A549 (cell line): Measurements from ENCODE around the gene PSD2. TPM values are rescaled to one million over a fixed set of nuclear protein-coding genes. Genes with fewer than 3 reads are reported as not detected.

Source experiments
- ATAC-seq, 2 experiments: fragments of 200-7000 bp in 1 of 2; fragments of >200 bp in 1 of 2; cut with Nextera tagmentation in 1 of 2; cut with Tn5 transposase in 1 of 2; 3 replicates each; pipeline versions ENCODE4 v1.8.0 to v1.9.1; 2018 to 2020; ENCODE audit warnings: mild to moderate bottlenecking in 1 of 2, moderate library complexity in 1 of 2
- CTCF ChIA-PET: fragments of 300-600 bp; sonication (Branson Sonifier 250); formaldehyde crosslinking; extraction: SDS; loops from one replicate; lab custom pipeline; 2021; ENCODE audit warnings: antibody characterized with exemption, inconsistent platforms; lab: Yijun Ruan, JAX
- POLR2A ChIA-PET: fragments of 350-600 bp; formaldehyde crosslinking; extraction: SDS; loops from one replicate; lab custom pipeline; 2021; ENCODE audit warnings: antibody characterized with exemption, inconsistent platforms; lab: Yijun Ruan, JAX
- DNase-seq, 2 experiments: peaks; one replicate each; pipeline versions ENCODE4 v3.0.0 to v3.0.0-alpha.2; 2011 to 2016; ENCODE audit warnings: low read depth in 1 of 2, low spot score in 1 of 2
- FAIRE-seq: peaks from 2 replicates; lab custom pipeline; 2011; peaks lifted over from hg19 to GRCh38; lab: Jason Lieb, UNC
- H3K27ac ChIP-seq, 2 experiments: fragments of >200 bp; sonication (Bioruptor Twin); formaldehyde crosslinking; 3 replicates each; pipeline ENCODE4 v1.5.1; 2016 to 2017
- H3K4me1 ChIP-seq: fragments of >200 bp; sonication (Bioruptor Twin); formaldehyde crosslinking; 3 replicates; pipeline ENCODE4 v1.6.1; 2016
- H3K4me2 ChIP-seq: fragments of >200 bp; sonication (Bioruptor Twin); formaldehyde crosslinking; 3 replicates; pipeline ENCODE4 v1.6.1; 2016
- H3K4me3 ChIP-seq: fragments of >200 bp; sonication (Bioruptor Twin); formaldehyde crosslinking; 3 replicates; pipeline ENCODE4 v1.5.1; 2016
- H3K9me3 ChIP-seq: fragments of >200 bp; sonication (Bioruptor Twin); formaldehyde crosslinking; 3 replicates; pipeline ENCODE4 v1.6.1; 2016
- CBX2 ChIP-seq: fragments of 200-600 bp; sonication (generic); IDR thresholded peaks from 2 replicates; pipeline ENCODE4 v1.6.1; 2016; ENCODE audit warnings: low read depth, mild to moderate bottlenecking, borderline replicate concordance
- CHD4 ChIP-seq: fragments of 200-600 bp; sonication (generic); IDR thresholded peaks from 2 replicates; pipeline ENCODE4 v1.6.1; 2016; ENCODE audit warnings: antibody characterized with exemption, mild to moderate bottlenecking, borderline replicate concordance
- GATA3 ChIP-seq: IDR thresholded peaks from 2 replicates; pipeline ENCODE4 v1.6.1; 2012; ENCODE audit warnings: borderline replicate concordance
- HMGXB4 ChIP-seq: fragments of 250-450 bp; sonication (Bioruptor Pico); IDR thresholded peaks from 2 replicates; pipeline ENCODE4 v1.5.0; 2021; ENCODE audit warnings: mild to moderate bottlenecking, moderate library complexity, borderline replicate concordance
- HOXB5 ChIP-seq: fragments of 250-450 bp; sonication (Bioruptor Pico); IDR thresholded peaks from 2 replicates; pipeline ENCODE4 v1.5.0; 2020; ENCODE audit warnings: mild to moderate bottlenecking, moderate library complexity
- MYC ChIP-seq: IDR thresholded peaks from 2 replicates; pipeline ENCODE4 v1.6.1; 2012; ENCODE audit warnings: mild to moderate bottlenecking, inconsistent platforms, low read length, improper control_type of control experiment, borderline replicate concordance
- POLR2AphosphoS2 ChIP-seq: conservative IDR thresholded peaks from 2 replicates; pipeline ENCODE4 v1.6.1; 2012; ENCODE audit warnings: low read length, improper control_type of control experiment, inconsistent platforms
- REST ChIP-seq: fragments of 200-600 bp; sonication (generic); IDR thresholded peaks from 2 replicates; pipeline ENCODE4 v1.6.1; 2016; ENCODE audit warnings: antibody characterized with exemption, mild to moderate bottlenecking, moderate library complexity
- SREBF2 ChIP-seq: fragments of 450-650 bp; IDR thresholded peaks from 2 replicates; pipeline ENCODE4 v1.6.1; 2014; ENCODE audit warnings: mild to moderate bottlenecking, moderate library complexity
- WGBS: methylation state at CpG from one replicate; pipeline ENCODE4 v1.1.6; 2017; ENCODE audit errors: missing lambda C conversion rate; 5-methylcytosine and 5-hydroxymethylcytosine counted together
- polyA plus RNA-seq, 4 experiments: library from polyadenylated mRNA; depleted of rRNA in 3 of 4; stranded (reverse); fragments of >200 nt; fragmentation: RNase III in 1 of 4; extraction: RNeasy Plus Mini Kit Qiagen cat#74134 plus additional on column Dnase treatment in 1 of 4; gene quantifications; 2 replicates in 3 of 4; 3 replicates in 1 of 4; pipeline ENCODE4 v1.2.3, GENCODE V29; 2011 to 2017
- TF ChIP-seq, protein P1 (sequence below): IDR thresholded peaks from 2 replicates; pipeline ENCODE4 v1.6.1; 2012; ENCODE audit warnings: low read depth, borderline replicate concordance
- TF ChIP-seq, protein P2 (sequence below): IDR thresholded peaks from 2 replicates; pipeline ENCODE4 v1.6.1; 2012

The PSD2 gene
- polyA plus RNA-seq, 2 of the 4 experiments (the other 2 are of a cell fraction), result 0.05 TPM; not detected in 1

DNA sequence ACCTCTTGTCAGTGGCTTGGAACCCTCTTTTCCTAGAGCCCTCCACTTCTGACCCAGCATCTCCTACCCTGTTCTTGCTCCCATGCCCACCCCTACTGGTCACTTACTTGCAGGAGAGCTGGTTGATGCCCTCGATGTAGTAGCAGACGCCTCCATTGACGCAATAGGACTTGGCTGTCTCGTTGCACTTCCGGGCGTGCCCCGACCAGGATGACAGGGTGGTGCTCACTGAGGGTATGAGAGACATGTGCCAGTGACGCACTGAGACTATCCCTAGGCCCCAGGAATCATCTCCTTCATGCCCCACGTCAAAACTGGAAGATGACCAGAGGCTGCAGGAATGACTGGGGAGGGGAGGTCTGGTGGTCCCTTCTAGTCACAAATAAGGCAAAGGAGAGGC lies 76.0 kb downstream of the PSD2 start:
- ChIA-PET CTCF (interaction anchor here (1.1 to 3.5 kb wide), 7 partner anchors 9 to 106 kb away, joined by 3 to 22 read pairs (median 8); no protein-coding TSS in a partner anchor), POLR2A (no interaction called here)
- ATAC-seq (no peak), FAIRE-seq (no peak), DNase-seq (no peak)
- H3K4me1 ChIP-seq, result 0 out of 3 replicates have a peak, but pooled peaks cover 3% of the 10 kb centered on the region
- no peak overlapping the region for H3K27ac ChIP-seq
- H3K4me3 ChIP-seq, result no peak overlapping the region
- peaks cover 3% of the 10 kb centered on the region; the same call in 1 of the 3 replicates for H3K9me3 ChIP-seq
- H3K4me2 ChIP-seq, result no peak overlapping the region
- TF ChIP-seq MYC, result no peak
- WGBS, result 64% methylated on average over 6 of the region's 9 CpGs

DNA sequence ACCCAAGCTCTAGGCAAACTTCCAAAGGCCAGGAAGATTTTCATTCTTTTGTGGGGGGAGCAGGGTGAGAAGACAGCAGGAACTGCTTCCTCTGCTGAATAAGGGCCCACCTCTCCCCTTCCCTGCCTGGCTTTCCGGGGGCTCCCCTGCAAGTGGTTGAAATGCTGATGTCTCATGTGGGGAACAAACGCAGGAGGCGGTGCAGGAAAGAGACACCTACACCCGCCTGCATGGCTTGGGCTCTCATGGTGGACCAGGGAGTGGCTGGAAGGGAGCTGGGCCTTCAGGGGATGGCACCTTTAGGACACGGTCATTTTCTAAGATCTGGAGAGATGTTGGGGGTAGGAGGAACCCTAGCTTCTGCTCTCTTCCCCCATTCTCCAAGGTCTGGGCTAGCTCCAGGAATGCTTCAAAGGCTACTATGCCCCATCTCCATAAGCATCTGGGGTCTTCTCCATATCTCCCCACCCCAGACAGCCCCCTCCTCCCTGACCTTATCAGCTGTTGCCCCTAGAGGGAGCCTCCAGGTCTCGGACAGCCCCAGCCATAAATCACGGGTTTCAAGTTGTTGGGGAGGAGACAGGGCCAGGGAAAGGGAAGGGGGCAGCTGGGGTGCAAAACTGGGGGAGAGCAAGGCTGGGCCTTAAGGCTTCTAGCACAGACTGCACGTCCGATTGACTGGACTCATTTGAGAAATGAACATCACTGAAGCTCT lies 76.6 kb downstream of the PSD2 start:
- Histone ChIP-seq H3K4me1 (0 out of 3 replicates have a peak, but pooled peaks cover 3% of the 10 kb centered on the region), H3K4me2 (no peak overlapping the region), H3K27ac (no peak overlapping the region), H3K4me3 (no peak overlapping the region), H3K9me3 (peaks cover 3% of the 10 kb centered on the region; the same call in 1 of the 3 replicates)
- ChIA-PET POLR2A (no interaction called here), CTCF (interaction anchor here (0.8 to 3.5 kb wide), 10 partner anchors 9 to 106 kb away, joined by 3 to 22 read pairs (median 4); no protein-coding TSS in a partner anchor)
- no peak for FAIRE-seq
- no peak for TF ChIP-seq HOXB5 (CRISPR knock-in tag)
- no peak for TF ChIP-seq REST
- TF ChIP-seq GATA3, result no peak
- no peak for TF ChIP-seq CHD4
- no peak for TF ChIP-seq POLR2AphosphoS2
- TF ChIP-seq SREBF2, result no peak
- no peak for TF ChIP-seq CBX2
- 57% methylated on average over 9 of the region's 9 CpGs for WGBS
- DNase-seq, result no peak
- peak in 1 of 2 experiments; percentile 43; a peak in 2 of 6 replicates for ATAC-seq

GRCh38 chr5:139872851-139873794 lies 77.5 kb downstream of the PSD2 start:
- no peak for DNase-seq
- Histone ChIP-seq H3K27ac (no peak overlapping the region), H3K4me1 (0 out of 3 replicates have a peak, but pooled peaks cover under 1% of the 10 kb centered on the region), H3K4me2 (no peak overlapping the region), H3K4me3 (no peak overlapping the region), H3K9me3 (peaks cover 3% of the 10 kb centered on the region; the same call in 1 of the 3 replicates)
- 48% methylated on average over 13 of the region's 16 CpGs for WGBS
- no peak for FAIRE-seq
- TF ChIP-seq REST, result no peak
- TF ChIP-seq, protein P1, sequence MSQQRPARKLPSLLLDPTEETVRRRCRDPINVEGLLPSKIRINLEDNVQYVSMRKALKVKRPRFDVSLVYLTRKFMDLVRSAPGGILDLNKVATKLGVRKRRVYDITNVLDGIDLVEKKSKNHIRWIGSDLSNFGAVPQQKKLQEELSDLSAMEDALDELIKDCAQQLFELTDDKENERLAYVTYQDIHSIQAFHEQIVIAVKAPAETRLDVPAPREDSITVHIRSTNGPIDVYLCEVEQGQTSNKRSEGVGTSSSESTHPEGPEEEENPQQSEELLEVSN, result no peak
- no peak for TF ChIP-seq HMGXB4
- TF ChIP-seq HOXB5 (CRISPR knock-in tag), result no peak
- TF ChIP-seq, protein P2, sequence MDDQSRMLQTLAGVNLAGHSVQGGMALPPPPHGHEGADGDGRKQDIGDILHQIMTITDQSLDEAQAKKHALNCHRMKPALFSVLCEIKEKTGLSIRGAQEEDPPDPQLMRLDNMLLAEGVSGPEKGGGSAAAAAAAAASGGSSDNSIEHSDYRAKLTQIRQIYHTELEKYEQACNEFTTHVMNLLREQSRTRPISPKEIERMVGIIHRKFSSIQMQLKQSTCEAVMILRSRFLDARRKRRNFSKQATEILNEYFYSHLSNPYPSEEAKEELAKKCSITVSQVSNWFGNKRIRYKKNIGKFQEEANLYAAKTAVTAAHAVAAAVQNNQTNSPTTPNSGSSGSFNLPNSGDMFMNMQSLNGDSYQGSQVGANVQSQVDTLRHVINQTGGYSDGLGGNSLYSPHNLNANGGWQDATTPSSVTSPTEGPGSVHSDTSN, result no peak
- CTCF ChIA-PET, result interaction anchor here (0.8 to 3.5 kb wide), 10 partner anchors 8 to 107 kb away, joined by 3 to 22 read pairs (median 4); no protein-coding TSS in a partner anchor
- ATAC-seq, result no peak
- POLR2A ChIA-PET, result no interaction called here
